ENCODE results near the gene CDKL1. TPM values are rescaled to one million over a fixed set of nuclear protein-coding genes. Genes with fewer than 3 reads are reported as not detected.
"Not testable (repeated sequence)": the region's sequence is repeated elsewhere in the genome, so short reads cannot be mapped to it uniquely, and the experiment has no call there.

The CDKL1 gene
- total RNA-seq, 1 donor from 2014 or later, result 5.0 TPM

- H3K36me3 Mint-ChIP-seq (ENCODE audit: low read depth), result no peaks in the 10 kb centered on the region
- H3K9me3 Mint-ChIP-seq, result no peaks in the 10 kb centered on the region
- intact Hi-C loops (cut with micrococcal nuclease), result no loop called here
- H3K27me3 Mint-ChIP-seq (ENCODE audit: low read depth), result peaks cover 2% of the 10 kb centered on the region
- DNase-seq (ENCODE audit: low spot score), result no peak
- H3K27ac Mint-ChIP-seq, result no peak overlapping the region
- no peak overlapping the region for H3K4me3 Mint-ChIP-seq (ENCODE audit: low read depth)
- no peaks in the 10 kb centered on the region for H3K4me1 Mint-ChIP-seq (ENCODE audit: low read depth)
Observed at GRCh38 chr14:50381008-50381407, 15.7 kb downstream of the CDKL1 start.

- Mint-ChIP-seq H3K36me3 (ENCODE audit: low read depth) (no peaks in the 10 kb centered on the region), H3K27ac (no peak overlapping the region), H3K27me3 (ENCODE audit: low read depth) (no peaks in the 10 kb centered on the region), H3K4me1 (ENCODE audit: low read depth) (no peaks in the 10 kb centered on the region), H3K9me3 (no peaks in the 10 kb centered on the region), H3K4me3 (ENCODE audit: low read depth) (no peak overlapping the region)
- no peak for DNase-seq (ENCODE audit: low spot score)
- intact Hi-C loops (cut with micrococcal nuclease), result no loop called here
Observed at GRCh38 chr14:50380455-50380854, 16.2 kb downstream of the CDKL1 start.

- no peak for DNase-seq (ENCODE audit: low spot score)
- Mint-ChIP-seq H3K9me3 (no peaks in the 10 kb centered on the region), H3K27me3 (ENCODE audit: low read depth) (no peaks in the 10 kb centered on the region), H3K4me1 (ENCODE audit: low read depth) (no peaks in the 10 kb centered on the region), H3K4me3 (ENCODE audit: low read depth) (no peak overlapping the region), H3K27ac (no peak overlapping the region), H3K36me3 (ENCODE audit: low read depth) (no peaks in the 10 kb centered on the region)
- intact Hi-C loops (cut with micrococcal nuclease), result no loop called here
Observed at GRCh38 chr14:50379563-50379962, 17.1 kb downstream of the CDKL1 start.

- no peaks in the 10 kb centered on the region for H3K4me1 Mint-ChIP-seq (ENCODE audit: low read depth)
- DNase-seq (ENCODE audit: low spot score), result no peak
- H3K9me3 Mint-ChIP-seq, result no peaks in the 10 kb centered on the region
- no peak overlapping the region for H3K4me3 Mint-ChIP-seq (ENCODE audit: low read depth)
- intact Hi-C loops (cut with micrococcal nuclease), result no loop called here
- no peak overlapping the region for H3K27ac Mint-ChIP-seq
- no peaks in the 10 kb centered on the region for H3K36me3 Mint-ChIP-seq (ENCODE audit: low read depth)
- H3K27me3 Mint-ChIP-seq (ENCODE audit: low read depth), result peaks cover 5% of the 10 kb centered on the region
Observed at GRCh38 chr14:50377550-50378085, 19.1 kb downstream of the CDKL1 start.

GRCh38 chr14:50375760-50376159 lies 20.9 kb downstream of the CDKL1 start:
- Mint-ChIP-seq H3K9me3 (peaks cover 3% of the 10 kb centered on the region), H3K27me3 (ENCODE audit: low read depth) (peaks cover 8% of the 10 kb centered on the region), H3K4me1 (ENCODE audit: low read depth) (no peaks in the 10 kb centered on the region), H3K4me3 (ENCODE audit: low read depth) (no peak overlapping the region), H3K36me3 (ENCODE audit: low read depth) (no peaks in the 10 kb centered on the region), H3K27ac (no peak overlapping the region)
- no peak for DNase-seq (ENCODE audit: low spot score)
- intact Hi-C loops (cut with micrococcal nuclease), result no loop called here

GRCh38 chr14:50373959-50374358 lies 22.7 kb downstream of the CDKL1 start:
- no peak for DNase-seq (ENCODE audit: low spot score)
- no peaks in the 10 kb centered on the region for H3K36me3 Mint-ChIP-seq (ENCODE audit: low read depth)
- H3K9me3 Mint-ChIP-seq, result peaks cover 7% of the 10 kb centered on the region
- no peaks in the 10 kb centered on the region for H3K4me1 Mint-ChIP-seq (ENCODE audit: low read depth)
- no peak overlapping the region for H3K27ac Mint-ChIP-seq
- peaks cover 8% of the 10 kb centered on the region for H3K27me3 Mint-ChIP-seq (ENCODE audit: low read depth)
- H3K4me3 Mint-ChIP-seq (ENCODE audit: low read depth), result no peak overlapping the region
- intact Hi-C loops (cut with micrococcal nuclease), result no loop called here

- Mint-ChIP-seq H3K4me1 (ENCODE audit: low read depth) (peaks cover 4% of the 10 kb centered on the region), H3K4me3 (ENCODE audit: low read depth) (no peak overlapping the region), H3K36me3 (ENCODE audit: low read depth) (no peaks in the 10 kb centered on the region), H3K27ac (no peak overlapping the region), H3K27me3 (ENCODE audit: low read depth) (peaks cover 8% of the 10 kb centered on the region), H3K9me3 (peaks cover 7% of the 10 kb centered on the region)
- intact Hi-C loops (cut with micrococcal nuclease), result no loop called here
- DNase-seq (ENCODE audit: low spot score), result no peak
Observed at GRCh38 chr14:50371546-50371945, 25.1 kb downstream of the CDKL1 start.

GRCh38 chr14:50366589-50366988 lies 30.1 kb downstream of the CDKL1 start:
- H3K27ac Mint-ChIP-seq, result no peak overlapping the region
- H3K27me3 Mint-ChIP-seq (ENCODE audit: low read depth), result no peaks in the 10 kb centered on the region
- intact Hi-C loops (cut with micrococcal nuclease), result no loop called here
- peaks cover 11% of the 10 kb centered on the region for H3K9me3 Mint-ChIP-seq
- peaks cover 6% of the 10 kb centered on the region for H3K36me3 Mint-ChIP-seq (ENCODE audit: low read depth)
- peaks cover 25% of the 10 kb centered on the region for H3K4me1 Mint-ChIP-seq (ENCODE audit: low read depth)
- H3K4me3 Mint-ChIP-seq (ENCODE audit: low read depth), result no peak overlapping the region
- DNase-seq (ENCODE audit: low spot score), result no peak

GRCh38 chr14:50366115-50366514 lies 30.6 kb downstream of the CDKL1 start:
- no peak overlapping the region for H3K27ac Mint-ChIP-seq
- peaks cover 11% of the 10 kb centered on the region for H3K9me3 Mint-ChIP-seq
- peaks cover 25% of the 10 kb centered on the region for H3K4me1 Mint-ChIP-seq (ENCODE audit: low read depth)
- no peaks in the 10 kb centered on the region for H3K27me3 Mint-ChIP-seq (ENCODE audit: low read depth)
- intact Hi-C loops (cut with micrococcal nuclease), result no loop called here
- peaks cover 6% of the 10 kb centered on the region for H3K36me3 Mint-ChIP-seq (ENCODE audit: low read depth)
- H3K4me3 Mint-ChIP-seq (ENCODE audit: low read depth), result no peak overlapping the region
- DNase-seq (ENCODE audit: low spot score), result no peak

- H3K4me1 Mint-ChIP-seq (ENCODE audit: low read depth), result peaks cover 25% of the 10 kb centered on the region
- H3K27ac Mint-ChIP-seq; H3K27me3 Mint-ChIP-seq (ENCODE audit: low read depth); DNase-seq (ENCODE audit: low spot score); intact Hi-C loops (cut with micrococcal nuclease); H3K36me3 Mint-ChIP-seq (ENCODE audit: low read depth); H3K9me3 Mint-ChIP-seq; H3K4me3 Mint-ChIP-seq (ENCODE audit: low read depth): not testable (repeated sequence)
Observed at GRCh38 chr14:50365572-50365971, 31.1 kb downstream of the CDKL1 start.

GRCh38 chr14:50364792-50365191 lies 31.9 kb downstream of the CDKL1 start:
- H3K9me3 Mint-ChIP-seq, result peaks cover 5% of the 10 kb centered on the region
- H3K36me3 Mint-ChIP-seq (ENCODE audit: low read depth), result peaks cover 6% of the 10 kb centered on the region
- H3K27me3 Mint-ChIP-seq (ENCODE audit: low read depth), result no peaks in the 10 kb centered on the region
- DNase-seq (ENCODE audit: low spot score), result no peak
- H3K4me3 Mint-ChIP-seq (ENCODE audit: low read depth), result no peak overlapping the region
- no peak overlapping the region for H3K27ac Mint-ChIP-seq
- intact Hi-C loops (cut with micrococcal nuclease), result no loop called here
- peaks cover 28% of the 10 kb centered on the region for H3K4me1 Mint-ChIP-seq (ENCODE audit: low read depth)

- Mint-ChIP-seq H3K27me3 (ENCODE audit: low read depth) (no peaks in the 10 kb centered on the region), H3K9me3 (peaks cover 5% of the 10 kb centered on the region), H3K36me3 (ENCODE audit: low read depth) (peaks cover 6% of the 10 kb centered on the region), H3K27ac (peak overlapping the region; percentile 88), H3K4me3 (ENCODE audit: low read depth) (peak overlapping the region; percentile 79), H3K4me1 (ENCODE audit: low read depth) (peaks cover 29% of the 10 kb centered on the region)
- intact Hi-C loops (cut with micrococcal nuclease), result loop anchor here (1.0 to 2.0 kb wide), 4 partner anchors 19 to 159 kb away; partner anchors contain the start of gene CDKL1
- DNase-seq (ENCODE audit: low spot score), result peak; percentile 59
Observed at GRCh38 chr14:50363714-50364111, 33.0 kb downstream of the CDKL1 start.

- peaks cover 9% of the 10 kb centered on the region for H3K36me3 Mint-ChIP-seq (ENCODE audit: low read depth)
- DNase-seq (ENCODE audit: low spot score), result peak; percentile 41
- H3K27me3 Mint-ChIP-seq (ENCODE audit: low read depth), result no peaks in the 10 kb centered on the region
- peak overlapping the region; percentile 88 for H3K27ac Mint-ChIP-seq
- peak overlapping the region; percentile 79 for H3K4me3 Mint-ChIP-seq (ENCODE audit: low read depth)
- H3K4me1 Mint-ChIP-seq (ENCODE audit: low read depth), result peaks cover 29% of the 10 kb centered on the region
- peaks cover 5% of the 10 kb centered on the region for H3K9me3 Mint-ChIP-seq
- intact Hi-C loops (cut with micrococcal nuclease), result loop anchor here (1.0 to 2.0 kb wide), 4 partner anchors 18 to 159 kb away; partner anchors contain the start of gene CDKL1
Observed at GRCh38 chr14:50362764-50363713, 33.6 kb downstream of the CDKL1 start.
